Lung (tissue), 12 donors: ENCODE measurements around the gene SMAD2. TPM values are rescaled to one million over a fixed set of nuclear protein-coding genes. Genes with fewer than 3 reads are reported as not detected.
"Not testable (repeated sequence)": the region's sequence is repeated elsewhere in the genome, so short reads cannot be mapped to it uniquely, and the experiment has no call there.

Experiments used
- ATAC-seq: fragments of 200-7000 bp; cut with Tn5 transposase; one replicate; pipeline ENCODE4 v1.9.1; 2020; ENCODE audit warnings: moderate number of reproducible peaks; ENCODE audit not compliant: insufficient read depth, low FRiP score
- DNase-seq, 3 donors: peaks; one replicate each; pipeline ENCODE4 v3.0.0-alpha.2; 2013 to 2017
- H3K27ac ChIP-seq, 2 donors: one replicate each; pipeline ENCODE4 v1.5.1; 2013; ENCODE audit warnings: mild to moderate bottlenecking in 2 of 2, moderate library complexity in 2 of 2, control low read depth in 1 of 2, inconsistent platforms in 1 of 2, low read depth in 1 of 2, low read length in 1 of 2
- H3K27me3 ChIP-seq, 3 donors: one replicate each; pipeline ENCODE4 v1.5.1; 2013; ENCODE audit warnings: low read length in 2 of 3; ENCODE audit not compliant: control insufficient read depth in 3 of 3, insufficient read depth in 3 of 3
- H3K36me3 ChIP-seq, 4 donors: one replicate each; pipeline ENCODE4 v1.5.1; 2013; ENCODE audit warnings: low read length in 4 of 4, mild to moderate bottlenecking in 1 of 4, moderate library complexity in 1 of 4; ENCODE audit not compliant: control insufficient read depth in 4 of 4, insufficient read depth in 4 of 4
- H3K4me1 ChIP-seq, 5 donors: one replicate each; pipeline ENCODE4 v1.5.1; 2013; ENCODE audit warnings: low read length in 5 of 5, mild to moderate bottlenecking in 2 of 5, moderate library complexity in 1 of 5; ENCODE audit not compliant: control insufficient read depth in 5 of 5, insufficient read depth in 5 of 5
- H3K4me3 ChIP-seq: one replicate; pipeline ENCODE4 v1.5.1; 2013; ENCODE audit warnings: mild to moderate bottlenecking, control low read depth, moderate library complexity
- H3K9ac ChIP-seq, 2 donors: one replicate each; pipeline ENCODE4 v1.5.1; 2013; ENCODE audit warnings: low read length in 2 of 2, control low read depth in 1 of 2; ENCODE audit not compliant: insufficient read depth in 1 of 2
- H3K9me3 ChIP-seq, 4 donors: one replicate each; pipeline ENCODE4 v1.5.1; 2013; ENCODE audit warnings: low read length in 3 of 4, mild to moderate bottlenecking in 1 of 4, moderate library complexity in 1 of 4; ENCODE audit not compliant: control insufficient read depth in 4 of 4, insufficient read depth in 3 of 4
- CTCF ChIP-seq: IDR thresholded peaks from 2 replicates; pipeline ENCODE4 v1.5.1; 2012; ENCODE audit warnings: mild to moderate bottlenecking; ENCODE audit errors: control extremely low read depth, extremely low read depth
- WGBS, 2 donors: extraction: QIAGEN DNeasy Blood & Tissue Kit; methylation state at CpG; one replicate each; pipeline ENCODE4 v1.1.7; 2013; 5-methylcytosine and 5-hydroxymethylcytosine counted together
- polyA plus RNA-seq, 2 donors: library from polyadenylated mRNA; stranded (reverse); fragments of 200-250 nt; gene quantifications; one replicate each; pipeline ENCODE4 v1.2.1, GENCODE V29; 2013
- total RNA-seq, 2 donors: library from RNA; depleted of rRNA in 1 of 2; stranded (reverse); fragments of >200 nt in 1 of 2; gene quantifications; one replicate each; pipeline ENCODE4 v1.2.1, GENCODE V29; 2014 to 2021
- donor health status: control.
- donor health status: control.
- donor health status: Bipolar disorder and iron deficiency.
- donor health status: healthy.
- donor health status: DM: yes; HTN: yes; CAD: no.

The SMAD2 gene
- total and polyA plus RNA-seq, 4 donors = 30.6 to 161 (median 90.2) TPM

DNA sequence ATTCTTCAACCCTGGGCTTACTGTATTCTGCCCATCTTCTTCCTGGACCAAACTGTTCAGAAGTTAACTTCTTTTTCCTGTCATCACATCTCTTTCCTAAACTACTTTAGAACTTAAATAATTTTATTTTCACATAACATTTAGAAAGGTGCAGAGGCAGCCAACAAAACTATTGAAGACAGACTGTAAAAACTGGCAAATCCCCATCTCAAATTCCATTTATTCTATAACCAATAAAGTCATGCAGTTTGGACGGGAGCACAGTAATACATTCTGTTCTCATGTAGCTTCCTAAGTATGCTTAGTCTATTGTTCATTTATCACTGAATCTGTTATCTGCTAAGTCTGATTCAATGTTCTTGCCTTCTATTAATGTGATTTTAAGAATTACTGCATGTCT lies 99.1 kb downstream of the SMAD2 start:
- DNase-seq = no peak
- Histone ChIP-seq H3K27me3 (no peaks in the 10 kb centered on the region), H3K9me3 (no peaks in the 10 kb centered on the region), H3K4me1 (peaks cover 0 to 2% (median 0%) of the 10 kb centered on the region in 5 donors), H3K36me3 (peaks cover 0 to 8% (median under 1%) of the 10 kb centered on the region in 4 donors), H3K27ac (no peak overlapping the region), H3K9ac (no peak overlapping the region), H3K4me3 (no peak overlapping the region)
- no peak for TF ChIP-seq CTCF
- no peak for ATAC-seq
- WGBS, 2 donors = 79 to 87% methylated on average over 1 of the region's 1 CpG

GRCh38 chr18:47830772-47831171 lies 99.7 kb downstream of the SMAD2 start:
- 78 to 80% methylated on average over 3 of the region's 3 CpGs for WGBS, 2 donors
- Histone ChIP-seq H3K36me3 (peaks cover 0 to 8% (median under 1%) of the 10 kb centered on the region in 4 donors), H3K27ac (no peak overlapping the region), H3K4me3 (no peak overlapping the region), H3K27me3 (no peaks in the 10 kb centered on the region), H3K9ac (no peak overlapping the region), H3K4me1 (peaks cover 0 to 2% (median 0%) of the 10 kb centered on the region in 5 donors), H3K9me3 (no peaks in the 10 kb centered on the region)
- no peak for DNase-seq
- no peak for ATAC-seq
- no peak for TF ChIP-seq CTCF

- H3K36me3 ChIP-seq = peaks cover 0 to 8% (median under 1%) of the 10 kb centered on the region in 4 donors
- H3K4me1 ChIP-seq = peaks cover 0 to 7% (median 0%) of the 10 kb centered on the region in 5 donors
- no peak overlapping the region for H3K4me3 ChIP-seq
- H3K9me3 ChIP-seq = no peaks in the 10 kb centered on the region
- TF ChIP-seq CTCF = no peak
- WGBS, 2 donors = 93 to 95% methylated on average over 3 of the region's 3 CpGs
- H3K9ac ChIP-seq = no peak overlapping the region
- H3K27ac ChIP-seq = no peak overlapping the region
- no peak for ATAC-seq
- no peak for DNase-seq
- no peaks in the 10 kb centered on the region for H3K27me3 ChIP-seq
These were observed 100.6 kb downstream of the SMAD2 start for GRCh38 chr18:47829831-47830230.

DNA sequence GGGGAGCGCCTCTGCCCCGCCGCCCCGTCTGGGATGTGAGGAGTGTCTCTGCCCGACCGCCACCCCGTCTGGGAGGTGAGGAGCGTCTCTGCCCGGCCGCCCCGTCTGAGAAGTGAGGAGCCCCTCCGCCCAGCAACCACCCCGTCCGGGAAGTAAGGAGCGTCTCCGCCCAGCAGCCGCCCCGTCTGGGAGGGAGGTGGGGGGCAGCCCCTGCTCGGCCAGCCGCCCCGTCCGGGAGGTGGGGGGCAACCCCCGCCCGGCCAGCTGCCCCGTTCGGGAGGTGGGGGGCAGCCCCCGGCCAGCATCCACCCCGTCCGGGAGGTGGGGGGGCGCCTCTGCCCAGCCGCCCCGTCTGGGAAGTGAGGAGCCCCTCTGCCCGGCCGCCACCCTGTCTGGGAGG lies 102.4 kb downstream of the SMAD2 start:
- not testable (repeated sequence) for DNase-seq, H3K9me3 ChIP-seq, H3K4me1 ChIP-seq, H3K27ac ChIP-seq, H3K4me3 ChIP-seq, ATAC-seq, H3K27me3 ChIP-seq, H3K9ac ChIP-seq
- 94 to 96% methylated on average over 28 to 34 of the region's 34 CpGs for WGBS, 2 donors
- H3K36me3 ChIP-seq = peaks cover 0 to 11% (median 0%) of the 10 kb centered on the region in 4 donors
